GM12874 (cell line): ENCODE measurements around the gene IFNGR2.

Source experiments
- TF ChIP-seq, protein P1 (sequence below): IDR thresholded peaks from 2 replicates; pipeline ENCODE4 v1.5.1; 2011; ENCODE audit warnings: low read depth, mild to moderate bottlenecking, control low read depth, low read length, moderate library complexity; ENCODE audit not compliant: insufficient read depth

Gene IFNGR2

DNA sequence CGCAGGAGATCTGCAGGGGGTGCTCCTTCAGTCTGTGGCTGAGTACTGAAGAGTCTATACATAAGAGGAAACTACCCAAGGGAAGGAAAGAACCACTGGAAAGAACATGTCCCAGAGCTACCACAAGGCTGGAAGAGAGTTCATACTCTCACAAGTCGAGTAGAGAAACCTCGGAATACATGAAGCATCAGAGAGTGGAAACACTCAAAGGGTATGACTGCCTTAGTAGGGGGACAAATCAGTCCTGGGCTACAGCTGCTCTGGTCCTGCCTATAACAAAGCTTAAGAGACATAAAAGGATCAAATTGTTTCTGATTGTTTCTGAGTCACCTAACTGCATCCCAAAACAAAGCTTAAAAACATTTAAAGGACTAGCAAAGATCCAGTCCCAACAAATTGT is 49.1 kb downstream of the IFNGR2 start:
- TF ChIP-seq, protein P1, sequence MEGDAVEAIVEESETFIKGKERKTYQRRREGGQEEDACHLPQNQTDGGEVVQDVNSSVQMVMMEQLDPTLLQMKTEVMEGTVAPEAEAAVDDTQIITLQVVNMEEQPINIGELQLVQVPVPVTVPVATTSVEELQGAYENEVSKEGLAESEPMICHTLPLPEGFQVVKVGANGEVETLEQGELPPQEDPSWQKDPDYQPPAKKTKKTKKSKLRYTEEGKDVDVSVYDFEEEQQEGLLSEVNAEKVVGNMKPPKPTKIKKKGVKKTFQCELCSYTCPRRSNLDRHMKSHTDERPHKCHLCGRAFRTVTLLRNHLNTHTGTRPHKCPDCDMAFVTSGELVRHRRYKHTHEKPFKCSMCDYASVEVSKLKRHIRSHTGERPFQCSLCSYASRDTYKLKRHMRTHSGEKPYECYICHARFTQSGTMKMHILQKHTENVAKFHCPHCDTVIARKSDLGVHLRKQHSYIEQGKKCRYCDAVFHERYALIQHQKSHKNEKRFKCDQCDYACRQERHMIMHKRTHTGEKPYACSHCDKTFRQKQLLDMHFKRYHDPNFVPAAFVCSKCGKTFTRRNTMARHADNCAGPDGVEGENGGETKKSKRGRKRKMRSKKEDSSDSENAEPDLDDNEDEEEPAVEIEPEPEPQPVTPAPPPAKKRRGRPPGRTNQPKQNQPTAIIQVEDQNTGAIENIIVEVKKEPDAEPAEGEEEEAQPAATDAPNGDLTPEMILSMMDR = no peak

DNA sequence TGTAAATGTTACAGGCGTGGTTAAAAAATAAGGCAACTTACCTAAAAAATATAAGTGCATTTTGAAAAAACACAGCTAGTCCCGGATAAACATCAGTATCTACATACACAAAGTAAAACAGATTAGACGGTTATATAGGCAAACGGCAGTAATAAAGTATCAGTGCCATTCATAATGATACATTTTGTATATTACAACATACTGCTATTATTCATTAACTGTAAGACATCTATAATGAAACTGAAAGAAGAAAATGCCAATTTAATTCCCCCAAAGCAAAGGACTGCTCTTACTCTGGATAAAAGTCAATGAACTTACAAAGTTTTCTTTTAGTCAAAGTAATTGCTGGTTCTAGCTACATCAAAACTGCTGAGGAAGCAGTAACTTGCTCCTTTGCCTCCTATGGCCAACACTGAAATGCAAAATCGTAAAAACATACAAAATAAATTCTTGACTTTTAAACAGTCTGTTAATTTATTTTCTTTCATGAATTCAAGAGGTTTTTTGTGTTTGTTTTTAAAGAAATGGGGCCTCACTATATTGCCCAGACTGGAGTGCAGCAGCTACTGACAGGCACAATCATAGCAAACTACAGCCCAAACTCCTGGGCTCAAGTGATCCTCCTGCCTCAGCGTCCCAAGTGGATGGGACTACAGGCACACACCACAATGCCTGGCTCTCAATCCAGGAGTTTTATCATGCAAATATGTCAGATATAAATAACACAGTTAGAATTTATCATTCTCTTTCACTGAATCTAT is 52.7 kb downstream of the IFNGR2 start:
- TF ChIP-seq, protein P1 = no peak

DNA sequence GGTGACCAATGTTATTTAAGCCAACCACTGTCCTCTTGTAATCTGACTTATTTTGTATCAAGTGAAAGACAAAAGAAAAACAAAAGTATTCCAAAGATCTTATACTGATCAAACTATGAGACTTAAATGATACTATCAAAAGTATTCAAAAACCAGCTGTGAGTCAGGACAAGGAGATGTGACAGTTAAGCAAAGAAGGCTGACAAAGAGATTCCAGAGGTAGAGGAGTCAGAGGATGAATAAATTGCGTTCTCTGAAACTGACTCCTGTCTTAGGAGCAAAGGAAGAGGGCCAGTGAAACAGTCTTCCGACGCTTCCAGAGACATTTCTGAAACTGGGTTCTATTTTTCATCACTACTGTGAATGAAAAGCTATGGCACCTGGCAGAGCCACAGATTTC is 55.6 kb downstream of the IFNGR2 start:
- TF ChIP-seq, protein P1 = no peak

DNA sequence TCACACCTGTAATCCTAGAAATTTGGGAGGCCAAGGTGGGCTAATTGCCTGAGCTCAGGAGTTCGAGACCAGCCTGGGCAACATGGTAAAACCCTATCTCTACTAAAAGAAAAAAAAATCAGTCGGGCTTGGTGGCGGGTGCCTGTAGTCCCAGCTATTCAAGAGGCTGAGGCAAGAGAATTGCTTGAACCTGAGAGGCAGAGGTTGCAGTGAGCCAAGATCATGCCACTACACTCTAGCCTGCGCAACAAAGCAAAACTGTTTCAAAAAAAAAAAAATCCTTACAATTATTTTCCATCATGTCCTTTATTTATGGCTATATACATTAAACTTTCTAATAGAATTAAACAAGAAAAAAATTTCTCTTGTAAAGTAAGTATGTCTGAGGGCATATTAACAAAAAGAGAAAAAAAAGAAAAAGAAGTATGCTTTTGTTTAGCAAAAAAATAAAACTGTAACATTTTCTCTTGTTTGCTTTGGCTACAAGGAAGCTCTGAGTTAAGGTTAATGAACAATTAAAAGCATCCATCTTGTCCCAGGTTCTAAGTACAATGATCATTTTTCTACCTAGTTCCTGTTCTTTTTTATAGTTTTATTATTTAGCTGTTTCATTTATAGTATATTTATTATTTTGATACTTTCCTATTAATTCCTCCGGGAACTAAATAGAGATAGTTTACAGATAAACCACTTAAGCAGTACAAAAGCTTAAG is 58.5 kb downstream of the IFNGR2 start:
- TF ChIP-seq, protein P1 = no peak

DNA sequence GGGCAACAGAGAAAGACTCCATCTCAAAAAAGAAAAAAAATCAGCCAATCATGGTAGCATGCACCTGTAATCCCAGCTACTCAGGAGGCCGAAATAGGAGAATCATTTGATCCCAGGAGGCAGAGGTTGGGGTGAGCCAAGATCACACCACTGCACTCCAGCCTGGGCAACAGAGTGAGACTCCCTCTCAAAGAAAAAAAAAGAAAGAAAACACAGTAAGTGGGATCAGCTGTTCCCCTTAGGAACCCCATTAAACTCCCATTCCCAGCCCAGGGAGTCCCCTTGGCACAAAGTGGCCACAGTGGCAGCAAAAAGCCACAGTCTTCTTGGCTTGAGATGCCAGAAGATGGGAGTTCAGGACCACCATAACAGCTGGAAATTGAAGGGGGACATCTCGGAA is 67.5 kb downstream of the IFNGR2 start:
- TF ChIP-seq, protein P1 = no peak

DNA sequence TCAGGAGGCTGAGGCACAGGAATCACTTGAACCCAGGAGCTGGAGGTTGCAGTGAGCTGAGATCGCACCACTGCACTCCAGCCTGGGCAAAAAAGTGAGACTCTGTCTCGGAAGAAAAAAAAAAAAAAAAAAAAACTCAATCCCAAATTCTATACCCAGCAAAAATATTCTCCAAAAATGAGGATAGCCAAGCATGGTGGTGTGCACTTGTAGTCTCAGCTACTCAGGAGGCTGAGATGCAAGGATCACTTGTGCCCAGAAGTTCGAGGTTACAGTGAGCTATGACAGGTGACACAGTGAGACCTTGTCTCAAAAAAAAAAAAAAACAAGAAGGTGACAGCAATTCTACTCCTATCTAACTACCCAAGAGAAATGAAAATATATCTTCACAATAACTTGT is 70.1 kb downstream of the IFNGR2 start:
- TF ChIP-seq, protein P1 = no peak

DNA sequence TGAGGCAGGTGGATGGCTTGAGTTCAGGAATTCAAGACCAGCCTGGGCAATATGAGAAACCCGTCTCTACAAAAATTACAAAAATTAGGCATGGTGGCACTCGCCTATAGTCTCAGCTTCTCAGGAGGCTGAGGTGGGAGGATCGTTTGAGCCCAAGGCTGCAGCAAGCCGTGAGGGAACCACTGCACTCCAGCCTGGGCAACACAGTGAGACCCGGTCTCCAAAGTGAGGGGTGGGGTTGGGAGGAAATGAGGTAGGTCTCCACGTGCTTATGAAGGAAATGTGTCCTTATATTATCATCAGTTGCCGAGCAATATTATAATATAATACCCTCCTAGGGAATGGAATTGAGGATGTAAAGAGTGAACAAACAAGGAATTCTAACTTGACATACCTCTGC is 73.9 kb downstream of the IFNGR2 start:
- TF ChIP-seq, protein P1 = no peak
